ENCODE measurements around the gene SARM1. TPM values are rescaled to one million over a fixed set of nuclear protein-coding genes. Genes with fewer than 3 reads are reported as not detected.

SARM1 gene
- total RNA-seq, 5 donors from 2014 or later (not counting 1 experiment from before 2014, with no cell fraction given) = 26.0 to 42.3 (median 37.9) TPM

GRCh38 chr17:28412099-28412498 is 40.6 kb downstream of the SARM1 start:
- WGBS (ENCODE audit: insufficient coverage) = no CpG with 5 or more reads among the region's 3 CpGs
- DNase-seq = no peak
- peaks cover 12 to 28% of the 10 kb centered on the region in 2 donors for H3K27me3 Mint-ChIP-seq

GRCh38 chr17:28413804-28414203 is 42.3 kb downstream of the SARM1 start:
- no peaks in the 10 kb centered on the region for H3K9me3 ChIP-seq
- H3K27me3 ChIP-seq (replicated peaks in 1 of 2; ENCODE audit: control insufficient read depth in 2 of 2, extremely low read depth in 1 of 2, insufficient read depth in 2 of 2, low read length in 1 of 2) = peaks cover 4 to 15% of the 10 kb centered on the region in 2 experiments
- 85% methylated on average over 5 of the region's 7 CpGs for WGBS (ENCODE audit: insufficient coverage)
- ChIA-PET POLR2A (no interaction called here), CTCF (no interaction called here)
- H3K36me3 ChIP-seq (ENCODE audit: control insufficient read depth in 2 of 2, extremely low read depth in 1 of 2, insufficient read depth in 1 of 2, low read length in 1 of 2) = no peaks in the 10 kb centered on the region
- Mint-ChIP-seq H3K27ac (no peak overlapping the region), H3K36me3 (no peaks in the 10 kb centered on the region), H3K27me3 (peaks cover 5 to 17% of the 10 kb centered on the region in 2 donors), H3K9me3 (no peaks in the 10 kb centered on the region), H3K4me3 (no peak overlapping the region), H3K4me1 (peaks cover 4 to 7% (median 4%) of the 10 kb centered on the region in 3 donors)
- H3K27ac ChIP-seq (ENCODE audit: low read length) = no peak overlapping the region
- no peak overlapping the region for H3K4me3 ChIP-seq (ENCODE audit: control insufficient read depth in 1 of 2, extremely low read depth in 1 of 2, low read length in 1 of 2)
- DNase-seq (no peak), ATAC-seq (replicated peaks in 1 of 4) (no peak)
- peaks cover 0 to 5% of the 10 kb centered on the region in 2 experiments for H3K4me1 ChIP-seq (ENCODE audit: control insufficient read depth in 1 of 2, extremely low read depth in 1 of 2, insufficient read depth in 2 of 2, low read length in 2 of 2)

More at GRCh38 chr17:28412099-28412498, 40.6 kb downstream of the SARM1 start:
- Mint-ChIP-seq H3K4me1 (peaks cover 3 to 6% (median 4%) of the 10 kb centered on the region in 3 donors), H3K36me3 (no peaks in the 10 kb centered on the region), H3K27ac (no peak overlapping the region), H3K4me3 (no peak overlapping the region), H3K9me3 (no peaks in the 10 kb centered on the region)
- ATAC-seq (replicated peaks in 1 of 4) = no peak
- Histone ChIP-seq H3K36me3 (ENCODE audit: control insufficient read depth in 2 of 2, extremely low read depth in 1 of 2, insufficient read depth in 1 of 2, low read length in 1 of 2) (no peaks in the 10 kb centered on the region), H3K27me3 (replicated peaks in 1 of 2; ENCODE audit: control insufficient read depth in 2 of 2, extremely low read depth in 1 of 2, insufficient read depth in 2 of 2, low read length in 1 of 2) (peaks cover 4 to 26% of the 10 kb centered on the region in 2 experiments), H3K27ac (ENCODE audit: low read length) (no peak overlapping the region), H3K4me3 (ENCODE audit: control insufficient read depth in 1 of 2, extremely low read depth in 1 of 2, low read length in 1 of 2) (no peak overlapping the region), H3K4me1 (ENCODE audit: control insufficient read depth in 1 of 2, extremely low read depth in 1 of 2, insufficient read depth in 2 of 2, low read length in 2 of 2) (peaks cover 0 to 5% of the 10 kb centered on the region in 2 experiments), H3K9me3 (no peaks in the 10 kb centered on the region)
- CTCF ChIA-PET = no interaction called here
- POLR2A ChIA-PET = no interaction called here

- Histone ChIP-seq H3K4me1 (ENCODE audit: control insufficient read depth in 1 of 2, extremely low read depth in 1 of 2, insufficient read depth in 2 of 2, low read length in 2 of 2) (peaks cover 0 to 5% of the 10 kb centered on the region in 2 experiments), H3K4me3 (ENCODE audit: control insufficient read depth in 1 of 2, extremely low read depth in 1 of 2, low read length in 1 of 2) (no peak overlapping the region), H3K9me3 (no peaks in the 10 kb centered on the region), H3K36me3 (ENCODE audit: control insufficient read depth in 2 of 2, extremely low read depth in 1 of 2, insufficient read depth in 1 of 2, low read length in 1 of 2) (no peaks in the 10 kb centered on the region), H3K27ac (ENCODE audit: low read length) (no peak overlapping the region), H3K27me3 (replicated peaks in 1 of 2; ENCODE audit: control insufficient read depth in 2 of 2, extremely low read depth in 1 of 2, insufficient read depth in 2 of 2, low read length in 1 of 2) (peaks cover 4 to 21% of the 10 kb centered on the region in 2 experiments)
- ChIA-PET POLR2A (no interaction called here), CTCF (interaction anchor here in 1 of 2 donors (0.6 to 1.2 kb wide), 2 partner anchors 15 to 329 kb away, joined by 3 read pairs; no protein-coding TSS in a partner anchor)
- DNase-seq = no peak
- no peaks in the 10 kb centered on the region for H3K9me3 Mint-ChIP-seq
- no peak overlapping the region for H3K4me3 Mint-ChIP-seq
- ATAC-seq (replicated peaks in 1 of 4) = no peak
- WGBS (ENCODE audit: insufficient coverage) = 87% methylated on average over 3 of the region's 3 CpGs
- peaks cover 4 to 7% (median 4%) of the 10 kb centered on the region in 3 donors for H3K4me1 Mint-ChIP-seq
- no peak overlapping the region for H3K27ac Mint-ChIP-seq
- H3K36me3 Mint-ChIP-seq = no peaks in the 10 kb centered on the region
- peaks cover 2 to 18% of the 10 kb centered on the region in 2 donors for H3K27me3 Mint-ChIP-seq
These were observed 44.4 kb downstream of the SARM1 start for GRCh38 chr17:28415886-28416285.

GRCh38 chr17:28416703-28417311 is 45.3 kb downstream of the SARM1 start:
- no peaks in the 10 kb centered on the region for H3K36me3 ChIP-seq (ENCODE audit: control insufficient read depth in 2 of 2, extremely low read depth in 1 of 2, insufficient read depth in 1 of 2, low read length in 1 of 2)
- CTCF ChIA-PET = interaction anchor here (0.6 to 1.2 kb wide), 7 partner anchors 10 to 611 kb away, joined by 3 to 6 read pairs (median 3); partner anchors contain the start of genes IFT20 (in 1 of the 2) and TNFAIP1 (in 1 of the 2)
- WGBS (ENCODE audit: insufficient coverage) = 25% methylated on average over 6 of the region's 13 CpGs
- H3K27ac ChIP-seq (ENCODE audit: low read length) = no peak overlapping the region
- peaks cover 4 to 21% of the 10 kb centered on the region in 2 experiments for H3K27me3 ChIP-seq (replicated peaks in 1 of 2; ENCODE audit: control insufficient read depth in 2 of 2, extremely low read depth in 1 of 2, insufficient read depth in 2 of 2, low read length in 1 of 2)
- Mint-ChIP-seq H3K36me3 (no peaks in the 10 kb centered on the region), H3K27ac (no peak overlapping the region), H3K4me1 (peaks cover 4 to 7% (median 4%) of the 10 kb centered on the region in 3 donors), H3K9me3 (no peaks in the 10 kb centered on the region), H3K4me3 (no peak overlapping the region), H3K27me3 (peaks cover 2 to 18% of the 10 kb centered on the region in 2 donors)
- POLR2A ChIA-PET = no interaction called here
- H3K9me3 ChIP-seq = no peaks in the 10 kb centered on the region
- DNase-seq (peak in 32 of 35 experiments; percentile 14 to 68 (median 40)), ATAC-seq (replicated peaks in 1 of 4) (peak; percentile 80 to 89 (median 87))
- peaks cover 0 to 5% of the 10 kb centered on the region in 2 experiments for H3K4me1 ChIP-seq (ENCODE audit: control insufficient read depth in 1 of 2, extremely low read depth in 1 of 2, insufficient read depth in 2 of 2, low read length in 2 of 2)
- no peak overlapping the region for H3K4me3 ChIP-seq (ENCODE audit: control insufficient read depth in 1 of 2, extremely low read depth in 1 of 2, low read length in 1 of 2)

GRCh38 chr17:28421787-28422305 is 50.4 kb downstream of the SARM1 start:
- Histone ChIP-seq H3K4me3 (ENCODE audit: control insufficient read depth in 1 of 2, extremely low read depth in 1 of 2, low read length in 1 of 2) (no peak overlapping the region), H3K36me3 (ENCODE audit: control insufficient read depth in 2 of 2, extremely low read depth in 1 of 2, insufficient read depth in 1 of 2, low read length in 1 of 2) (no peaks in the 10 kb centered on the region), H3K27ac (ENCODE audit: low read length) (no peak overlapping the region), H3K27me3 (replicated peaks in 1 of 2; ENCODE audit: control insufficient read depth in 2 of 2, extremely low read depth in 1 of 2, insufficient read depth in 2 of 2, low read length in 1 of 2) (peaks cover 0 to 22% of the 10 kb centered on the region in 2 experiments), H3K9me3 (no peaks in the 10 kb centered on the region), H3K4me1 (ENCODE audit: control insufficient read depth in 1 of 2, extremely low read depth in 1 of 2, insufficient read depth in 2 of 2, low read length in 2 of 2) (peaks cover 0 to 3% of the 10 kb centered on the region in 2 experiments)
- Mint-ChIP-seq H3K4me3 (no peak overlapping the region), H3K27ac (no peak overlapping the region), H3K27me3 (peaks cover 1 to 4% of the 10 kb centered on the region in 2 donors), H3K4me1 (peaks cover 1 to 4% (median 3%) of the 10 kb centered on the region in 3 donors), H3K36me3 (no peaks in the 10 kb centered on the region), H3K9me3 (no peaks in the 10 kb centered on the region)
- ChIA-PET POLR2A (no interaction called here), CTCF (no interaction called here)
- DNase-seq = no peak
- no CpG with 5 or more reads among the region's 7 CpGs for WGBS (ENCODE audit: insufficient coverage)
- ATAC-seq (replicated peaks in 1 of 4) = no peak

GRCh38 chr17:28425206-28425605 is 53.7 kb downstream of the SARM1 start:
- Histone ChIP-seq H3K36me3 (ENCODE audit: control insufficient read depth in 2 of 2, extremely low read depth in 1 of 2, insufficient read depth in 1 of 2, low read length in 1 of 2) (no peaks in the 10 kb centered on the region), H3K27me3 (replicated peaks in 1 of 2; ENCODE audit: control insufficient read depth in 2 of 2, extremely low read depth in 1 of 2, insufficient read depth in 2 of 2, low read length in 1 of 2) (peaks cover 0 to 16% of the 10 kb centered on the region in 2 experiments), H3K27ac (ENCODE audit: low read length) (no peak overlapping the region), H3K4me1 (ENCODE audit: control insufficient read depth in 1 of 2, extremely low read depth in 1 of 2, insufficient read depth in 2 of 2, low read length in 2 of 2) (no peaks in the 10 kb centered on the region), H3K4me3 (ENCODE audit: control insufficient read depth in 1 of 2, extremely low read depth in 1 of 2, low read length in 1 of 2) (no peak overlapping the region), H3K9me3 (no peaks in the 10 kb centered on the region)
- CTCF ChIA-PET = interaction anchor here in 1 of 2 donors (0.6 kb wide), 1 partner anchor 278 kb away, joined by 6 read pairs; no protein-coding TSS in a partner anchor
- Mint-ChIP-seq H3K4me3 (no peak overlapping the region), H3K4me1 (no peaks in the 10 kb centered on the region), H3K36me3 (no peaks in the 10 kb centered on the region), H3K27me3 (peaks cover 1 to 4% of the 10 kb centered on the region in 2 donors), H3K9me3 (no peaks in the 10 kb centered on the region), H3K27ac (no peak overlapping the region)
- no peak for DNase-seq
- POLR2A ChIA-PET = no interaction called here
- no peak for ATAC-seq (replicated peaks in 1 of 4)
- 80% methylated on average over 12 of the region's 13 CpGs for WGBS (ENCODE audit: insufficient coverage)

All from T-cell (primary cell).